ENCODE results near the gene DNM1L. TPM values are rescaled to one million over a fixed set of nuclear protein-coding genes. Genes with fewer than 3 reads are reported as not detected.
"Not testable (repeated sequence)": the region's sequence is repeated elsewhere in the genome, so short reads cannot be mapped to it uniquely, and the experiment has no call there.

Gene DNM1L
- total RNA-seq, 3 donors from 2014 or later: 54.2 to 63.0 (median 55.1) TPM

- Mint-ChIP-seq H3K27me3 (ENCODE audit: low read depth) (no peaks in the 10 kb centered on the region), H3K4me3 (no peak overlapping the region), H3K36me3 (ENCODE audit: insufficient read depth) (peaks cover 22% of the 10 kb centered on the region), H3K4me1 (ENCODE audit: low read depth) (no peaks in the 10 kb centered on the region), H3K9me3 (no peaks in the 10 kb centered on the region)
- ATAC-seq: no peak
- no peak for DNase-seq
Observed at GRCh38 chr12:32708926-32709325, 29.8 kb downstream of the DNM1L start.

DNA sequence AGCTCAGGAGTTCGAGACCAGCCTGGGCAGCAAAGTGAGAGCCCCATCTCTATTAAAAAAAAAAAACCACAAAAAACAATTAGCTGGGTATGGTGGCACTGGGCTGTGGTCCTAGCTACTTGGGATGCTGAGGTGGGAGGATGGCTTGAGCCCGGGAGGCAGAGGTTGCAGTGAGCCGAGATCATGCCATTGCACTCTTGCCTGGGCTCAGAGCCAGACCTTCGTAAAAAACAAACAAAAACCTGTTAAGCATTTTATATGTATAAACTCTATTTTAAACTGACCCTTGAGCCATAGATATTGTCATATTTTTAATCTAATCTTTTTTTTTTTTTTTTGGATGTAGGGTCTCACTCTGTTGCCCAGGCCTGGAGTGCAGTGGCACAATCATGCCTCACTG, 35.7 kb downstream of the DNM1L start:
- peaks cover 21% of the 10 kb centered on the region for H3K36me3 Mint-ChIP-seq (ENCODE audit: insufficient read depth)
- ATAC-seq (no peak), DNase-seq (no peak)
- H3K4me3 Mint-ChIP-seq: no peak overlapping the region
- no peaks in the 10 kb centered on the region for H3K9me3 Mint-ChIP-seq
- H3K27me3 Mint-ChIP-seq (ENCODE audit: low read depth): no peaks in the 10 kb centered on the region
- H3K4me1 Mint-ChIP-seq (ENCODE audit: low read depth): no peaks in the 10 kb centered on the region

DNA sequence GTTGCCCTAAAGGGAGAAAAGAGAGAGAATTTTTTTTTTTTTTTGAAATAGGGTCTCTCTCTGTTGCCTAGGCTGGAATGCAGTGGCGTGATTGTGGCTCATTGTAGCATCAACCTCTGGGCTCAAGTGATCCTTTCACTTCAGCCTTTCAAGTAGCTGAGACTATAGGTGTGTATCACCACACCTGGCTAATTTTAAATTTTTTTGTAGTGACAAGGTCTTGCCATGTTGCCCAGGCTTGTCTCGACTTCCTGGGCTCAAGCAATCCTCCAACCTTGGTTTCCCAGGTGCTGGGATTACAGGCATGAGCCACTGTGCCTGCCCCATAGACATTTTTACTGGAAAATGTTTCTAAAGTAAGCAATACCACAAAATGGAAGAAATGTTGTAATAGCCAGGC, 39.8 kb downstream of the DNM1L start:
- Mint-ChIP-seq H3K4me3 (no peak overlapping the region), H3K36me3 (ENCODE audit: insufficient read depth) (peaks cover 8% of the 10 kb centered on the region)

DNA sequence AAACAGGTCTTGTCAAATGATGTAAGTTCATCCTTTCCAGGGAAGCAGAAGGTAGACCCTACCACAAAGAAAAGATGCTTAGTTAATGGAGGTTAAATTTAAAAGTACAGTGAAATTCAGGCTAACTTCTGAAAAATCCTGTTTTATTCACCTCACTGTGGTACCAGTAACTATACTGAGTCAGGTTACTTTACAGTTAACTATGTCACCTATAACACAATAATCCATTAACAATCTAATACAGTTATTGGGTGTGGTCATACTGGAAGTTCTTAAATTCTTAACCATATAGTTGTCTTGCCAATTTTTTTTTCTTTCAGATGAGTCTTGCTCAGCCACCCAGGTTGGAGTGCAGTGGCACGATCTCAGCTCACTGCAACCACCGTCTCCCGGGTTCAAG, 46.2 kb downstream of the DNM1L start:
- H3K36me3 Mint-ChIP-seq (ENCODE audit: insufficient read depth): peaks cover 21% of the 10 kb centered on the region
- not testable (repeated sequence) for DNase-seq; H3K4me1 Mint-ChIP-seq (ENCODE audit: low read depth); H3K27me3 Mint-ChIP-seq (ENCODE audit: low read depth); H3K9me3 Mint-ChIP-seq; ATAC-seq; H3K4me3 Mint-ChIP-seq

More for the DNA sequence above, 39.8 kb downstream of the DNM1L start:
- Mint-ChIP-seq H3K9me3 (no peaks in the 10 kb centered on the region), H3K4me1 (ENCODE audit: low read depth) (no peaks in the 10 kb centered on the region), H3K27me3 (ENCODE audit: low read depth) (no peaks in the 10 kb centered on the region)
- no peak for ATAC-seq
- DNase-seq: no peak

- Mint-ChIP-seq H3K27me3 (ENCODE audit: low read depth) (no peaks in the 10 kb centered on the region), H3K4me1 (ENCODE audit: low read depth) (no peaks in the 10 kb centered on the region), H3K9me3 (no peaks in the 10 kb centered on the region), H3K4me3 (no peak overlapping the region), H3K36me3 (ENCODE audit: insufficient read depth) (peaks cover 23% of the 10 kb centered on the region)
- no peak for DNase-seq
- no peak for ATAC-seq
Observed at GRCh38 chr12:32726286-32726685, 47.2 kb downstream of the DNM1L start.

- H3K4me3 Mint-ChIP-seq: no peak overlapping the region
- H3K27me3 Mint-ChIP-seq (ENCODE audit: low read depth): no peaks in the 10 kb centered on the region
- ATAC-seq (no peak), DNase-seq (no peak)
- H3K9me3 Mint-ChIP-seq: no peaks in the 10 kb centered on the region
- H3K4me1 Mint-ChIP-seq (ENCODE audit: low read depth): no peaks in the 10 kb centered on the region
- H3K36me3 Mint-ChIP-seq (ENCODE audit: insufficient read depth): peaks cover 26% of the 10 kb centered on the region
Observed at GRCh38 chr12:32727237-32727636, 48.1 kb downstream of the DNM1L start.

GRCh38 chr12:32734952-32735351, 55.9 kb downstream of the DNM1L start:
- Mint-ChIP-seq H3K4me1 (ENCODE audit: low read depth) (peaks cover 1% of the 10 kb centered on the region), H3K4me3 (no peak overlapping the region), H3K27me3 (ENCODE audit: low read depth) (no peaks in the 10 kb centered on the region), H3K9me3 (no peaks in the 10 kb centered on the region), H3K36me3 (ENCODE audit: insufficient read depth) (peaks cover 22% of the 10 kb centered on the region)
- DNase-seq: no peak
- no peak for ATAC-seq

GRCh38 chr12:32736445-32736844, 57.3 kb downstream of the DNM1L start:
- Mint-ChIP-seq H3K9me3 (no peaks in the 10 kb centered on the region), H3K4me1 (ENCODE audit: low read depth) (peaks cover 1% of the 10 kb centered on the region), H3K36me3 (ENCODE audit: insufficient read depth) (peaks cover 23% of the 10 kb centered on the region), H3K4me3 (no peak overlapping the region), H3K27me3 (ENCODE audit: low read depth) (no peaks in the 10 kb centered on the region)
- ATAC-seq (no peak), DNase-seq (no peak)

DNA sequence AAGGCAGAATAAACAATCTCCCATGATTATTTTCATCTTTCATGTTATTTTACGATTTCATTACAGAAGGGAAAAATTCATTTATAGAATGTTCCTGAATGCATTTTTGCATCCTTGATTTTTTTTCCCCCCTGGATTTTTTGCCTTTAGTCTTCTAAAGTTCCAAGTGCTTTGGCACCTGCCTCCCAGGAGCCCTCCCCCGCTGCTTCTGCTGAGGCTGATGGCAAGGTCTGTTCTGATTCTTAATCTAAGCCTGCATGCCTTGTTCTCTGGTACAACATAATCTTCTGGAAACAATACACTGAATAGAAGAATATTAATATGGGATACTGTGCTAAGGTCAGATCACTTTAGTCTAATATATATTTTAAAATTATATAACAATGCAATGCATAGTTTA, 58.6 kb downstream of the DNM1L start:
- DNase-seq: no peak
- no peak for ATAC-seq
- peaks cover 1% of the 10 kb centered on the region for H3K4me1 Mint-ChIP-seq (ENCODE audit: low read depth)
- H3K4me3 Mint-ChIP-seq: no peak overlapping the region
- no peaks in the 10 kb centered on the region for H3K9me3 Mint-ChIP-seq
- H3K36me3 Mint-ChIP-seq (ENCODE audit: insufficient read depth): peaks cover 28% of the 10 kb centered on the region
- H3K27me3 Mint-ChIP-seq (ENCODE audit: low read depth): no peaks in the 10 kb centered on the region

DNA sequence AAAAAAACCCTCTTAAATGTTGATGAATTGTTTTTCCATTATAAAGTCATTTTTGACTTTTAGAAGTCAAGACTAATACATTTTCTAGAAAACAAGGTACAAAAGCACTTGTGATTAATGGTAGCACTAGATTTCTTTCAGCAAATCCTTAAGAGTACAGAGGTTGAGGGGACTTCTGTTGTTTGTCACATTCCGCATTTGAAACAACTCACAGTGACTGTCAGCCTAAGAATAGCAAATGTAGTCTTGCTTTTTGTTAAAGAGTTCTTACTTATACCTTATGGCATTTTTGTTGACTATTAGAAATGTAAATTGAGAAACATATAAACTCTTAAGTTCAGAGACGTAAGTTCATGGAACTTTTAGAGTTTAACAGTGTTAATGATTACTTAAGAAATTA, 60.2 kb downstream of the DNM1L start:
- ATAC-seq (no peak), DNase-seq (no peak)
- Mint-ChIP-seq H3K4me3 (no peak overlapping the region), H3K36me3 (ENCODE audit: insufficient read depth) (peaks cover 37% of the 10 kb centered on the region), H3K27me3 (ENCODE audit: low read depth) (no peaks in the 10 kb centered on the region), H3K4me1 (ENCODE audit: low read depth) (peaks cover 6% of the 10 kb centered on the region), H3K9me3 (no peaks in the 10 kb centered on the region)

GRCh38 chr12:32742133-32742532, 63.0 kb downstream of the DNM1L start:
- peaks cover 7% of the 10 kb centered on the region for H3K4me1 Mint-ChIP-seq (ENCODE audit: low read depth)
- no peak overlapping the region for H3K4me3 Mint-ChIP-seq
- no peaks in the 10 kb centered on the region for H3K27me3 Mint-ChIP-seq (ENCODE audit: low read depth)
- H3K36me3 Mint-ChIP-seq (ENCODE audit: insufficient read depth): peaks cover 33% of the 10 kb centered on the region
- no peak for ATAC-seq
- H3K9me3 Mint-ChIP-seq: no peaks in the 10 kb centered on the region
- DNase-seq: no peak

DNA sequence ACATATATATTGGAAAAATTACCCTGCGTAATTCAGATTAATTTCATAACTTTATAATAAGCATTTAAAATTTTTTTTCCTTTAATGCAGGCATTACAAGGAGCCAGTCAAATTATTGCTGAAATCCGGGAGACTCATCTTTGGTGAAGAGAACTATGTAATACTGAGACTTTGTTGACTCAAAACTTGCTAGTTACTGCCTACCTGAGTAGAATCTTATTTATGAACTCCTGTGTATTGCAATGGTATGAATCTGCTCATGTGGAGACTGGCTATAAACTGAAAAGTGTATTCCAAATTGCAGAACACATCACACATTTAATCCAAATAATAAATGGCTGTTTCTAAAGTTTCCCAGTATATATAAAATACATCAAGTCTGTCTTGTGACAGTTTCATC, 64.2 kb downstream of the DNM1L start:
- ATAC-seq (no peak), DNase-seq (no peak)
- Mint-ChIP-seq H3K4me3 (no peak overlapping the region), H3K27me3 (ENCODE audit: low read depth) (no peaks in the 10 kb centered on the region), H3K9me3 (no peaks in the 10 kb centered on the region), H3K36me3 (ENCODE audit: insufficient read depth) (peaks cover 37% of the 10 kb centered on the region), H3K4me1 (ENCODE audit: low read depth) (peaks cover 6% of the 10 kb centered on the region)

GRCh38 chr12:32753605-32754004, 74.5 kb downstream of the DNM1L start:
- ATAC-seq: no peak
- Mint-ChIP-seq H3K9me3 (no peaks in the 10 kb centered on the region), H3K27me3 (ENCODE audit: low read depth) (no peaks in the 10 kb centered on the region), H3K4me1 (ENCODE audit: low read depth) (peaks cover 16% of the 10 kb centered on the region), H3K36me3 (ENCODE audit: insufficient read depth) (peaks cover 25% of the 10 kb centered on the region), H3K4me3 (peak overlapping the region; percentile 94)
- no peak for DNase-seq

GRCh38 chr12:32754111-32754510, 75.0 kb downstream of the DNM1L start:
- ATAC-seq (no peak), DNase-seq (no peak)
- H3K4me3 Mint-ChIP-seq: peak overlapping the region; percentile 94
- peaks cover 16% of the 10 kb centered on the region for H3K4me1 Mint-ChIP-seq (ENCODE audit: low read depth)
- no peaks in the 10 kb centered on the region for H3K27me3 Mint-ChIP-seq (ENCODE audit: low read depth)
- H3K36me3 Mint-ChIP-seq (ENCODE audit: insufficient read depth): peaks cover 25% of the 10 kb centered on the region
- no peaks in the 10 kb centered on the region for H3K9me3 Mint-ChIP-seq

- no peaks in the 10 kb centered on the region for H3K27me3 Mint-ChIP-seq (ENCODE audit: low read depth)
- peaks cover 16% of the 10 kb centered on the region for H3K4me1 Mint-ChIP-seq (ENCODE audit: low read depth)
- H3K9me3 Mint-ChIP-seq: no peaks in the 10 kb centered on the region
- ATAC-seq (peak; percentile 70 to 74), DNase-seq (peak; percentile 50)
- H3K36me3 Mint-ChIP-seq (ENCODE audit: insufficient read depth): peaks cover 21% of the 10 kb centered on the region
- H3K4me3 Mint-ChIP-seq: peak overlapping the region; percentile 94
Observed at GRCh38 chr12:32755051-32755653, 76.1 kb downstream of the DNM1L start.

Data from activated T-cell treated with anti-CD3 and anti-CD28 coated beads, Interleukin-2, amount 50 U/mL, for 4 hours (primary cell).